ENCODE measurements around the gene PGK1. TPM values are rescaled to one million over a fixed set of nuclear protein-coding genes. Genes with fewer than 3 reads are reported as not detected.

The PGK1 gene
- total RNA-seq, 1 donor from 2014 or later = 245 TPM

DNA sequence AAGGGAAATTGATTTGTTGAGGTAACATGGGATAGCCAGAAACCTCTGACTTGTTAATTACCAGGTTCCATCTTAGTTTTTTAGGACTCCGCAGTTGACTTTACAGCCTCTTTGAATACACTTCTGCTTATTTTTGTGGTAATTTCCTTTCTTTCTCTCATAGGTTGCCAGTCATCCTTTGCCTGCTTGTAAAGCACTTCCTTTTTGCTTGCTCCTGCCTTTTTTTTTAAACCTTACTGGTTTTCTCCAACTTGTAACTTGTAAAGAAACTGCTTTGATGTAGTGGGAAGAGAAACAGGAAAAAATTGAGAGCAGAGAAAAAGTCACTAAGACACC is 2.6 kb downstream of the PGK1 start:
- Histone ChIP-seq H3K36me3 (ENCODE audit: control insufficient read depth, insufficient read depth, low read length) (no peaks in the 10 kb centered on the region), H3K4me3 (ENCODE audit: low read depth, low read length) (no peak overlapping the region), H3K27me3 (ENCODE audit: control insufficient read depth, insufficient read depth, low read length) (no peaks in the 10 kb centered on the region)
- TF ChIP-seq, protein P1, sequence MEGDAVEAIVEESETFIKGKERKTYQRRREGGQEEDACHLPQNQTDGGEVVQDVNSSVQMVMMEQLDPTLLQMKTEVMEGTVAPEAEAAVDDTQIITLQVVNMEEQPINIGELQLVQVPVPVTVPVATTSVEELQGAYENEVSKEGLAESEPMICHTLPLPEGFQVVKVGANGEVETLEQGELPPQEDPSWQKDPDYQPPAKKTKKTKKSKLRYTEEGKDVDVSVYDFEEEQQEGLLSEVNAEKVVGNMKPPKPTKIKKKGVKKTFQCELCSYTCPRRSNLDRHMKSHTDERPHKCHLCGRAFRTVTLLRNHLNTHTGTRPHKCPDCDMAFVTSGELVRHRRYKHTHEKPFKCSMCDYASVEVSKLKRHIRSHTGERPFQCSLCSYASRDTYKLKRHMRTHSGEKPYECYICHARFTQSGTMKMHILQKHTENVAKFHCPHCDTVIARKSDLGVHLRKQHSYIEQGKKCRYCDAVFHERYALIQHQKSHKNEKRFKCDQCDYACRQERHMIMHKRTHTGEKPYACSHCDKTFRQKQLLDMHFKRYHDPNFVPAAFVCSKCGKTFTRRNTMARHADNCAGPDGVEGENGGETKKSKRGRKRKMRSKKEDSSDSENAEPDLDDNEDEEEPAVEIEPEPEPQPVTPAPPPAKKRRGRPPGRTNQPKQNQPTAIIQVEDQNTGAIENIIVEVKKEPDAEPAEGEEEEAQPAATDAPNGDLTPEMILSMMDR (IDR thresholded peaks at IDR 0.05; ENCODE audit: insufficient read depth, low read length, poor library complexity, severe bottlenecking) = no peak
- no peak for DNase-seq (ENCODE audit: low read depth)

DNA sequence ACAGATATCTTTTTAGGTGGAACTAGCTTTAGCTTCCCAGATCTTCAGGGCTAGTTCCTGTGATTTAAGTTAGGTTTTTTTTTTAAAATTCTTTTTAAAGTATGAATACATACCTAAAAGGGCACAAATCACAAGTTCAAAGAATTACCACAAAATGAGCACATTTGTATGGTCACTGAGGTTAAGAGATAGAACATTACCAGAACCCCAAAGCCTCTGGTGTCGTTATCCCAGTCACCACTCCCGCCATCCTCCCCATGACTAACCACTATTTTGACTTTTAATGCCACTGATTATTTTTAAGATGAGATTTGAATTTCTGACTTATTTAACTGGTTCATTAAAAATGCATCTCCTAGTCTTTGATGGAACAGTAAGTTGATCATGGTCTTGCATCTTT is 5.4 kb downstream of the PGK1 start:
- no peaks in the 10 kb centered on the region for H3K27me3 ChIP-seq (ENCODE audit: control insufficient read depth, insufficient read depth, low read length)
- H3K4me3 ChIP-seq (ENCODE audit: low read depth, low read length) = no peak overlapping the region
- TF ChIP-seq, protein P1 (IDR thresholded peaks at IDR 0.05; ENCODE audit: insufficient read depth, low read length, poor library complexity, severe bottlenecking) = no peak
- no peaks in the 10 kb centered on the region for H3K36me3 ChIP-seq (ENCODE audit: control insufficient read depth, insufficient read depth, low read length)
- DNase-seq (ENCODE audit: low read depth) = no peak

DNA sequence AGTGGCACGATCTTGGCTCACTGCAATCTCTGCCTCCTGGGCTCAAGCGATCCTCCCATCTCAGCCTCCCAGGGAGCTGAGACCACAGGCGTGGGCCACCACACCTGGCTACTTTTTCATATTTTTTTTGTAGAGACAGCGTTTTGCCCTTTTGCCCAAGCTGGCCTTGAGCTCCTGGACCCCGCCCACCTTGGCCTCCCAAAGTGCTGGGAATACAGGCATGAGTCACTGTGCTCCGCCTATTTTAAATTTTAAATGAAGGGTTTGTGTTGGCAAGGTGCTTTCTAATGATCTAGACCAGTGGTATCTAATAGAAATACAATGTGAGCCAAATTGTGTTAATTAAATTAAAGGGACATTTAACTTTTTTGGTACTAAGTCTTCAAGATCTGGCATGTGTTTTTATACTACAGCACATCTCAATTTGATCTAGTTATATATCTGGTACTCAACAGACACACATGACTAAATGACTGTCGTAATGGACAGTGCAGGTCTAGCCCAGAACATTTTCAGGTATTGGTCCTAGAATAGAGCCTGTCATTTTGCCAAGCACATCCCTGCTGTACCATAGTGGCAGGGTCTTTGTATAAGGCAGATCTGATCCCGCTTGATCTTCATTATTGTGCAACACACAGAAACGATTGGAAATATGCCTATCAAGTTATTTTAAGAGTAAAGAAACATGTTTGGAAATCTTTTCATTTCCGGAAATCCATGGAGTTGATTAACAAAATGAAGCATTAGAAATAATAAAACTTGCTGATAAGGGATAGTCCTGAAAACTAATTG is 7.3 kb downstream of the PGK1 start:
- no peak for DNase-seq (ENCODE audit: low read depth)
- Histone ChIP-seq H3K4me3 (ENCODE audit: low read depth, low read length) (no peak overlapping the region), H3K36me3 (ENCODE audit: control insufficient read depth, insufficient read depth, low read length) (no peaks in the 10 kb centered on the region), H3K27me3 (ENCODE audit: control insufficient read depth, insufficient read depth, low read length) (no peaks in the 10 kb centered on the region)
- TF ChIP-seq, protein P1 (IDR thresholded peaks at IDR 0.05; ENCODE audit: insufficient read depth, low read length, poor library complexity, severe bottlenecking) = no peak

DNA sequence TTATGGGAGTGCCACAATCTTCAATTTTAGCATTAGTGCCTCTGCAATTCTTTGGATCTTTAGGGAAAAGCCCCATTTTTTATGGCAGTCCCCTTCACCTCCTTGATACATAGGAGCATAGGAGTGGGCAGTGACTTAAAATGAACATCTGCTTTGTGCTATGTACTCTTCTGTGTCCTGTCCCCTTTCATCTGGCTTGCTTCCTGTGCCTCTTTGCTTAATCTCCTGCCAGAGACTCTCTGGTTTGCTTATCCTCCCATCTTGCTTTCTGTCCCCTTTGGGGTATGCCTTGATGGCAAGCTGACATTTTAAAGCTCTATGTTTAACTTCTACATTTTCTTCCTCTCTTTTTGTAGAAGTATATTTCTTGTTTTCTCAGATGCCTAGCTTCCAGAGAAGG is 12.3 kb downstream of the PGK1 start:
- no peak for DNase-seq (ENCODE audit: low read depth)
- Histone ChIP-seq H3K27me3 (ENCODE audit: control insufficient read depth, insufficient read depth, low read length) (no peaks in the 10 kb centered on the region), H3K36me3 (ENCODE audit: control insufficient read depth, insufficient read depth, low read length) (peaks cover 1% of the 10 kb centered on the region), H3K4me3 (ENCODE audit: low read depth, low read length) (no peak overlapping the region)
- TF ChIP-seq, protein P1 (IDR thresholded peaks at IDR 0.05; ENCODE audit: insufficient read depth, low read length, poor library complexity, severe bottlenecking) = no peak

DNA sequence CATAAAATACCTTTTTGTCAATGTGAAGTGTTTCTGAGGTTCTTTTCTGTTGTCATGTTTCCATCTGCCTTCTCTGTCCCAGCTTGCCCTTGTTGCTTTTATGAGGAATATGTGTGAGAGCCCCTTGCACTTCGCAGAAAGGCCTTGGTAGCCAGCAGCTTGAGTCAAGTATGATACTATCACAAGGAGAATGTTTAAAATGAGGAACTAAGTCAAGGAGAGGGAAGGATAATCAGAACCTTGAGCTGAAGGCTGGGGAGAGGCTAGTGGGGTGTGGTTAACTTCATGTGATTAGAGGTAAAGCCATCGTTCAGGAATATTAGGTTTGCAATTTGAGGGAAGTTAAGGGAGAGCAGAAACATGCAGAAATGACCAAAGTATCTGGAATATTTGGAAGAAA is 12.7 kb downstream of the PGK1 start:
- Histone ChIP-seq H3K4me3 (ENCODE audit: low read depth, low read length) (no peak overlapping the region), H3K27me3 (ENCODE audit: control insufficient read depth, insufficient read depth, low read length) (no peaks in the 10 kb centered on the region), H3K36me3 (ENCODE audit: control insufficient read depth, insufficient read depth, low read length) (peaks cover 1% of the 10 kb centered on the region)
- DNase-seq (ENCODE audit: low read depth) = no peak
- TF ChIP-seq, protein P1 (IDR thresholded peaks at IDR 0.05; ENCODE audit: insufficient read depth, low read length, poor library complexity, severe bottlenecking) = no peak

DNA sequence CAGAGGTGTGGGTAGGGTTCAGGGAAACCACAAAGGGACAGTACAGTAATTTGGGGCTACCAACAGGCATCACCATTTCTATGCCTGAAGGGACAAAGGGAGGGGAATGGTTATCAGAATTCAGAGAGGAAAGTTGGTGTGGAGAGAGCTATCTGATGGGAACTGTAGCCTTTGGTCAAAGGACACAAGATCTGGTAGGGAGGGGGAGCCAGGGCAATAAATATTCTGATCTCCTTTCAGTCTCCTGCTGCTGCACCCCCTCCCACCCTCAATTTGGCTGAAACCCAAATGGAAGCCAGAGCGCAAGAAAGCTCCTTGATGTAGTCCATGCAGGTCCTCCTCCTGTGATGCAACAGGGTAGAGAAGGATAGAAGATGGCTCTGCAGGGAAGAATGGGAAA is 14.6 kb downstream of the PGK1 start:
- peaks cover 1% of the 10 kb centered on the region for H3K36me3 ChIP-seq (ENCODE audit: control insufficient read depth, insufficient read depth, low read length)

More for the DNA sequence above, 14.6 kb downstream of the PGK1 start:
- TF ChIP-seq, protein P1 (IDR thresholded peaks at IDR 0.05; ENCODE audit: insufficient read depth, low read length, poor library complexity, severe bottlenecking) = no peak
- Histone ChIP-seq H3K27me3 (ENCODE audit: control insufficient read depth, insufficient read depth, low read length) (no peaks in the 10 kb centered on the region), H3K4me3 (ENCODE audit: low read depth, low read length) (no peak overlapping the region)
- no peak for DNase-seq (ENCODE audit: low read depth)
